Right ventricle myocardium superior (tissue), 1 donor: ENCODE measurements around the gene CLIP1. TPM values are rescaled to one million over a fixed set of nuclear protein-coding genes. Genes with fewer than 3 reads are reported as not detected.

Source experiments
- ATAC-seq: fragments of 200-7000 bp; cut with Tn5 transposase; one replicate; pipeline ENCODE4 v1.9.1; 2020; ENCODE audit warnings: mild to moderate bottlenecking; ENCODE audit not compliant: poor library complexity
- DNase-seq: peaks from one replicate; pipeline ENCODE4 v3.0.0-alpha.2; 2020
- intact Hi-C: fragments of 100-400 bp; cut with DNase I; formaldehyde crosslinking; loops from one replicate; pipeline ENCODE4 v1.11.2; 2022
- total RNA-seq: library from RNA; stranded (reverse); fragmentation: NEBNext Ultra II Directional; extraction: Animal tissue kit (Norgen Biotek cat#: 25700); gene quantifications from one replicate; pipeline ENCODE4 v1.2.1, GENCODE V29; 2021
- donor health status: DM: no; HTN: yes; CAD: no; lungs with severe emphysema.

The CLIP1 gene
- total RNA-seq, 1 donor from 2014 or later = 92.5 TPM

GRCh38 chr12:122235741-122236140 lies 186.7 kb downstream of the CLIP1 start:
- ATAC-seq (no peak), DNase-seq (no peak)
- intact Hi-C loops = no loop called here

GRCh38 chr12:122232691-122233090 lies 189.8 kb downstream of the CLIP1 start:
- intact Hi-C loops = no loop called here
- ATAC-seq (no peak), DNase-seq (no peak)

- no peak for DNase-seq
- ATAC-seq = no peak
- intact Hi-C loops = no loop called here
These were observed 191.7 kb downstream of the CLIP1 start for GRCh38 chr12:122230798-122231197.

- intact Hi-C loops = no loop called here
- ATAC-seq = no peak
These were observed 194.4 kb downstream of the CLIP1 start for GRCh38 chr12:122228092-122228491.

GRCh38 chr12:122227341-122227740 lies 195.1 kb downstream of the CLIP1 start:
- intact Hi-C loops = no loop called here
- ATAC-seq (no peak), DNase-seq (no peak)

More at GRCh38 chr12:122228092-122228491, 194.4 kb downstream of the CLIP1 start:
- DNase-seq = no peak

GRCh38 chr12:122226366-122227125 lies 195.9 kb downstream of the CLIP1 start:
- intact Hi-C loops = no loop called here
- ATAC-seq (no peak), DNase-seq (no peak)

GRCh38 chr12:122225683-122226365 lies 196.6 kb downstream of the CLIP1 start, which contains the start of gene DIABLO:
Gene DIABLO (minus strand): TSS chr12:122226052. CDS start chr12:122226014, 38 bp downstream.
- intact Hi-C loops = no loop called here
- ATAC-seq (peak; percentile 97), DNase-seq (peak; percentile 100)

Other genes with a start within 250 kb of the CLIP1 start
- not detected for gene IL31, start 248.4 kb downstream of the CLIP1 start, total RNA-seq
- 0.81 TPM for gene LRRC43, start 239.5 kb downstream of the CLIP1 start, total RNA-seq
- not detected for gene B3GNT4, start 219.0 kb downstream of the CLIP1 start, total RNA-seq
- 27.8 TPM for gene DIABLO, start 196.6 kb downstream of the CLIP1 start, total RNA-seq
- 10.2 TPM for gene VPS33A, start 156.2 kb downstream of the CLIP1 start, total RNA-seq
- 8.0 TPM for gene ZCCHC8, start 78.3 kb upstream of the CLIP1 start, total RNA-seq
- 35.1 TPM for gene RSRC2, start 104.3 kb upstream of the CLIP1 start, total RNA-seq
- gene KNTC1, start 104.6 kb upstream of the CLIP1 start, total RNA-seq = 2.3 TPM